Lower leg skin (tissue), 4 donors: ENCODE data around the gene KRT35. TPM values are rescaled to one million over a fixed set of nuclear protein-coding genes. Genes with fewer than 3 reads are reported as not detected.

ENCODE experiments used
- DNase-seq, 2 donors: peaks; one replicate each; pipeline ENCODE4 v3.0.0-alpha.2; 2019; ENCODE audit warnings: low spot score in 2 of 2
- H3K4me3 ChIP-seq: fragments of 200-600 bp; sonication (generic); 2 replicates; pipeline ENCODE4 v1.5.1; 2017; ENCODE audit warnings: mild to moderate bottlenecking, low read depth; ENCODE audit not compliant: poor library complexity, severe bottlenecking
- POLR2A ChIP-seq, 2 donors: fragments of 450-650 bp; IDR thresholded peaks; one replicate each; pipeline ENCODE4 v1.6.1; 2016 to 2017; ENCODE audit warnings: antibody characterized with exemption in 2 of 2, mild to moderate bottlenecking in 1 of 2, moderate library complexity in 1 of 2
- WGBS, 2 donors: methylation state at CpG; one replicate each; pipeline ENCODE4 v1.1.5; 2018; 5-methylcytosine and 5-hydroxymethylcytosine counted together
- intact Hi-C: fragments of 100-400 bp; cut with DNase I; formaldehyde crosslinking; loops from one replicate; pipeline ENCODE4 v1.15.0; 2023; ENCODE audit warnings: low total_unique reads
- total RNA-seq, 4 donors: library from RNA; depleted of rRNA; stranded (reverse); fragments of >200 nt; gene quantifications; one replicate each; pipeline ENCODE4 v1.1.0, GENCODE V29; 2016
- TF ChIP-seq, protein P1 (sequence below), 3 donors: fragments of 450-650 bp; IDR thresholded peaks; one replicate each; pipeline ENCODE4 v1.5.1; 2016; ENCODE audit warnings: antibody characterized with exemption in 3 of 3, mild to moderate bottlenecking in 3 of 3, moderate library complexity in 2 of 3

The KRT35 gene
- total RNA-seq = under 1 TPM in 1 of 4 donors, not detected in 3; 0.84 TPM

DNA sequence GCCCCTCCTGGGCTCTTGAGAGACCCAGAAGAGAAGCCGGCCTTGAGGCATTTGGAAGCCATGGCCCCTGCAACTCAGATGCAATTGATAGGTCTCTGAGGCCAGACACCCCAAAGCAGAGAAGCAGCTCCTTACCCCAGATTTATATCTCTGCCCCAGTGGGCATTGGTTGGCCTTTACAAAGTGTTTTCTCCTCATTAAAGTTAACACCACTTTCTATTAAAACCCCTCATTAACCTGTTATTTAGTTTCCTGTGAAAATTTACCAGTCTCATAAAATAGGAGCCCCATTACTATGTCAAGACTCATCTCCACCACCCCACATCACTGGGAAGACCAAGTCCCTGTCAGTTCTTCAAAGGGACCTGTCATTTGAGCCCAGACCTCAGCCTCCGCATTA, at the start of gene KRT35:
KRT35 (minus strand) TSS at position 116 of the 400 bp plus-strand sequence; CDS start at position 62, 54 bp downstream.
- WGBS, 2 donors = 89 to 94% methylated on average over 2 of the region's 2 CpGs
- H3K4me3 ChIP-seq = no peak within 1 kb of the TSS
- no peak for TF ChIP-seq POLR2A (IDR thresholded peaks at IDR 0.05)
- TF ChIP-seq, protein P1, sequence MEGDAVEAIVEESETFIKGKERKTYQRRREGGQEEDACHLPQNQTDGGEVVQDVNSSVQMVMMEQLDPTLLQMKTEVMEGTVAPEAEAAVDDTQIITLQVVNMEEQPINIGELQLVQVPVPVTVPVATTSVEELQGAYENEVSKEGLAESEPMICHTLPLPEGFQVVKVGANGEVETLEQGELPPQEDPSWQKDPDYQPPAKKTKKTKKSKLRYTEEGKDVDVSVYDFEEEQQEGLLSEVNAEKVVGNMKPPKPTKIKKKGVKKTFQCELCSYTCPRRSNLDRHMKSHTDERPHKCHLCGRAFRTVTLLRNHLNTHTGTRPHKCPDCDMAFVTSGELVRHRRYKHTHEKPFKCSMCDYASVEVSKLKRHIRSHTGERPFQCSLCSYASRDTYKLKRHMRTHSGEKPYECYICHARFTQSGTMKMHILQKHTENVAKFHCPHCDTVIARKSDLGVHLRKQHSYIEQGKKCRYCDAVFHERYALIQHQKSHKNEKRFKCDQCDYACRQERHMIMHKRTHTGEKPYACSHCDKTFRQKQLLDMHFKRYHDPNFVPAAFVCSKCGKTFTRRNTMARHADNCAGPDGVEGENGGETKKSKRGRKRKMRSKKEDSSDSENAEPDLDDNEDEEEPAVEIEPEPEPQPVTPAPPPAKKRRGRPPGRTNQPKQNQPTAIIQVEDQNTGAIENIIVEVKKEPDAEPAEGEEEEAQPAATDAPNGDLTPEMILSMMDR (IDR thresholded peaks at IDR 0.05) = no peak
- DNase-seq = no peak
- intact Hi-C loops = no loop called here

DNA sequence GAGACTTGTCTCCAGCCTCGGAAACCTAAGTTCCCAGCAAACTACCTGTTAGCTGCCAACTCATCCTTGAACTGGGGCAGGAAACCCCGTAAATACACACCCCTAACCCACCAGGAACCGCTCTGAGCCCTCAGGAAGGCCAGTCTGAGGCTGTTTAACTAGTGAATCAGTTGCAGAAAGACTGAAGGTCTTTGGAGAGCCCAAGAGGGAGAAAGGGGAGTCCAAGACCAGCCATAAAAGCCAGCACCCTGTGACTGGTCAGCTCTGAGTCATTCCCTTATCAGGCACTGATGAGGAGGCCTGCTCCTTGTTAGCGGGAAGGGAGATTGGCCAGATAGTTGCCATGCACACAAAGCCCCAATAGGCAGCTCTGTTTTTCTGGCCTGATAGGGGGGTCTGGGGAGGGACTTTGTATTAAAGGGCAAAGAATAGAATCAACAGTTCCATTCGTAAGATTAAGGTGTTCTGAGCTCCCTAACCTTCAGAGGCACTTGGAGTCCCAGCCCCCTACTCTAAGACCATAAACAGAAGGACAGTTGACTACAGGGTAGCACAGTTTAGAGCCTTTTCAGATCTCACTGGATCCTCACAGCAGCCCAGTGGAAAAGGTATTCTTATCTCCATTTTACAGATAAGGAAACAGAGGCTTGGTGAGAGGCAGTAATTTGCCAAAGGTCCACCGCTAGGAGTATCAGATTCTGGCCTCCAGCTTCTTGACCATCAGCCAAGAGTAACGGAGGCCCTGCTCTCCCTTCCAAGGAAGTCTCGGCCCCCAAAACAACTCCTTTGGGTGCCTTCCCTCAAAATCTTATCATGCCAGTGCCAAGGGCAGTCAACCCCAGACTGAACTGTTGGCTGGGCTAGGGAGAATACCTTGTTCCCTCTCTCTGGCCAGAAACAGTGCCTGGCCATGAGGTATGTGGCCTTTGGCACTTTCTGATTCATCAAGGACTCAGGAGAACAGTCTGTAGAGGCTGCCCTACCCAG, 49.4 kb upstream of the KRT35 start:
- no peak overlapping the region for H3K4me3 ChIP-seq
- DNase-seq = no peak
- intact Hi-C loops = no loop called here
- TF ChIP-seq POLR2A (IDR thresholded peaks at IDR 0.05) = no peak
- TF ChIP-seq, protein P1 (IDR thresholded peaks at IDR 0.05) = no peak
- WGBS, 2 donors = 72 to 84% methylated on average over 8 of the region's 8 CpGs

DNA sequence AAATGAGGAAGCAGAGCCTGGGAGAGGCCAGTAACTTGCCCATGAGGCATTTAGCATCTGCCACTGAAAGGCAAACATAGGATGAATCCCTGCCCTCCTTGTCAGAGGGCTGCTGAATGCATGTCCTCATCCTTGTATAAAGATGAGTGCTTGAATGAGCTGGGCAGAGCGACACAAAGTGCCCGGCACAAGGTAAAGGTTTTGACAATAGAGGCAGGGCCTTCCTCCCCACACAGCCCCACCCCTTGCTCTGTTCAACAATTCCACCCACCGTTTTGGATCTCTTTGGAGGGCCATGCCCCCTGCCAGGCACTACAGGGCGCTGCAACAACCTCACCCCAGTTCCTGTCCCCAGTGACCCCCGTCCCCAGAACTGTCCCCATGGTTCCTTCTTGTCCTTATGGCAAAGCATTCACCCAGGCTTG, 48.6 kb upstream of the KRT35 start:
- no peak for DNase-seq
- WGBS, 2 donors = 57 to 79% methylated on average over 5 of the region's 5 CpGs
- intact Hi-C loops = no loop called here
- TF ChIP-seq, protein P1 (IDR thresholded peaks at IDR 0.05) = no peak
- TF ChIP-seq POLR2A (IDR thresholded peaks at IDR 0.05) = no peak
- H3K4me3 ChIP-seq = no peak overlapping the region

DNA sequence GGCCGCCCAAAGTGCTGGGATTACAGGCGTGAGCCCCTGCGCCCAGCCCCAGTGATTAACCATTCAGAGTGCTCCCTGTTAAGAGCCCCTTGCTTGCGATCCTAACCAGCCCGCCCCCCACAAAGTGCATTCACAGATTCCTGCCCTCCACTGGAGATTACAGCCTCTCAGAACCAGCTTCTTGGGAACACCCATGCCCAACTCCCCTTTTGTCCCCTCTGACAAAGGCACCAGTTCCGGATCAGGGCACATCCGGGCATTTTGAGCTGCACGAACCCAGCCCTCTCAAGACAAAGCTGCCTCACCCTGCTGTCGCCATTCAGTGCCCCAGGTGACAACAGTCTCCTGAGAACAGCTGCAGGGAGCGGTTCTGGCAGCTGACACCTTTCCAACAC, 48.0 kb upstream of the KRT35 start:
- DNase-seq = no peak
- intact Hi-C loops = no loop called here
- WGBS, 2 donors = 51 to 59% methylated on average over 10 of the region's 10 CpGs
- H3K4me3 ChIP-seq = no peak overlapping the region
- no peak for TF ChIP-seq POLR2A (IDR thresholded peaks at IDR 0.05)
- TF ChIP-seq, protein P1 (IDR thresholded peaks at IDR 0.05) = no peak

DNA sequence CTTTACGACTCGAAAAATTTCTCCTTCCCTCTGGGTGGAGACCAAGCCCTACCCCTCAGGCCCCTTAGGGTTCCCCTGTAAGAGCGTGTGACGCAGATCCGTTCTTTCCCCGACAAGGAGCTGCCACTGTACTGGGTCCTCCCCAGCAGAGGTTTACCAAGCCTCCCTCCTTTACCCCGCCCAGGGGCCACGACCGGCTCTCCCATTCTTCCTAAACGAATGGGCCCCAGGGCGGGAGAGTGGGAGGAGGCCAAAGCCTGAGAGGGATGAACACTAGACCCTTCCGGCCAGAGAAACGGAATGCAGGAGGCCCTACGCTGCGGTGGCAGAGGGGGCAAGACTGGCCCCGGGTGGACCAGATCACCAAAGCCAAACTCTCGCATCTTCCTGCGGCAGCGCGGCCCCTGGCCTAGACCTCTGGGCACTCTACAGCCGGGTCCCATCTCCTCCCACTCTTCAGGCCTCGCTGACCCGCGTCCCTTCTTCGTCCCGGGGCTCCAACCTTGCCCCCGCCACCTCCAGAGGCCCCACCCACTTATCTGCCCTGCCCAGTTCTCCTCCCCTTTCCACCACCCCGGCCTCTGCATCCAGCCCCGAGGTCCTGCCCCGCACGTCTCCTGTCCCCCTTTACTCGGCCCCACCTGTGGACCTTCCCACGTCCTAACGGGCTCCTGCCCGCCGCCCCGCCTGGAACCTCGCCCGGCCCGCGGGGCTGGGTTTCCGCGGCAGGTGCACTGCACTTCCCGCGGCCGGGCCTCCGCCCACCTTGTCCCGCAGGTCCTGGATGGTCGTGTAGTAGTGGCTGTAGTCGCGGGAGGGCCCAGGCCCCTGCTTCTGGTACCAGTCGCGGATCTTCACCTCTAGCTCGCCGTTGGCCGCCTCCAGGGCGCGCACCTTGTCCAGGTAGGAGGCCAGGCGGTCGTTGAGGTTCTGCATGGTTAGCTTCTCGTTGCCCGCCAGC, 46.4 kb upstream of the KRT35 start:
- TF ChIP-seq, protein P1 (IDR thresholded peaks at IDR 0.05) = no peak
- TF ChIP-seq POLR2A (IDR thresholded peaks at IDR 0.05) = no peak
- intact Hi-C loops = no loop called here
- H3K4me3 ChIP-seq = peak overlapping the region; percentile 39
- DNase-seq = no peak
- WGBS, 2 donors = 8 to 10% methylated on average over 44 to 51 of the region's 62 CpGs
